ENCODE data around the gene RTN1.

RTN1 gene

GRCh38 chr14:59918824-59919569 lies 48.4 kb upstream of the RTN1 start:
- Histone ChIP-seq H3K27ac (ENCODE audit: low read length) (no peak overlapping the region), H2AFZ (ENCODE audit: low read depth, low read length) (no peak overlapping the region), H3K27me3 (ENCODE audit: low read depth, low read length) (no peaks in the 10 kb centered on the region; the same call in 1 of the 2 replicates), H3K79me2 (ENCODE audit: low read length) (no peaks in the 10 kb centered on the region), H4K20me1 (ENCODE audit: insufficient read depth, low read length) (no peaks in the 10 kb centered on the region), H3K36me3 (replicated peaks; ENCODE audit: low read depth, low read length) (no peaks in the 10 kb centered on the region), H3K4me1 (ENCODE audit: low read length) (no peaks in the 10 kb centered on the region), H3K9ac (ENCODE audit: low read length) (0 out of 2 replicates have a peak overlapping the region, but pooled peaks have one; percentile 21), H3K4me3 (ENCODE audit: low read length) (peak overlapping the region; percentile 69), H3K9me3 (ENCODE audit: insufficient read depth, low read length) (no peaks in the 10 kb centered on the region), H3K4me2 (ENCODE audit: low read length) (peak overlapping the region; percentile 60)
- TF ChIP-seq EZH2phosphoT487 (IDR thresholded peaks at IDR 0.05; ENCODE audit: low read depth) (no peak), CTCF (IDR thresholded peaks at IDR 0.05; ENCODE audit: low read depth, low read length) (peak; percentile 62)

GRCh38 chr14:59913187-59913586 lies 42.6 kb upstream of the RTN1 start:
- H4K20me1 ChIP-seq (ENCODE audit: insufficient read depth, low read length) = no peaks in the 10 kb centered on the region
- no peak overlapping the region for H2AFZ ChIP-seq (ENCODE audit: low read depth, low read length)
- no peak overlapping the region for H3K27ac ChIP-seq (ENCODE audit: low read length)
- no peaks in the 10 kb centered on the region for H3K9me3 ChIP-seq (ENCODE audit: insufficient read depth, low read length)
- H3K27me3 ChIP-seq (ENCODE audit: low read depth, low read length) = no peaks in the 10 kb centered on the region; the same call in 1 of the 2 replicates
- H3K4me3 ChIP-seq (ENCODE audit: low read length) = no peak overlapping the region
- H3K9ac ChIP-seq (ENCODE audit: low read length) = no peak overlapping the region
- no peaks in the 10 kb centered on the region for H3K4me1 ChIP-seq (ENCODE audit: low read length)
- H3K79me2 ChIP-seq (ENCODE audit: low read length) = no peaks in the 10 kb centered on the region
- no peak overlapping the region for H3K4me2 ChIP-seq (ENCODE audit: low read length)
- no peaks in the 10 kb centered on the region for H3K36me3 ChIP-seq (replicated peaks; ENCODE audit: low read depth, low read length)
- no peak for TF ChIP-seq CTCF (IDR thresholded peaks at IDR 0.05; ENCODE audit: low read depth, low read length)
- no peak for TF ChIP-seq EZH2phosphoT487 (IDR thresholded peaks at IDR 0.05; ENCODE audit: low read depth)

- Histone ChIP-seq H2AFZ (ENCODE audit: low read depth, low read length) (no peak overlapping the region), H3K4me1 (ENCODE audit: low read length) (no peaks in the 10 kb centered on the region), H3K79me2 (ENCODE audit: low read length) (no peaks in the 10 kb centered on the region), H3K4me3 (ENCODE audit: low read length) (no peak overlapping the region), H3K27ac (ENCODE audit: low read length) (no peak overlapping the region), H4K20me1 (ENCODE audit: insufficient read depth, low read length) (no peaks in the 10 kb centered on the region), H3K36me3 (replicated peaks; ENCODE audit: low read depth, low read length) (no peaks in the 10 kb centered on the region), H3K9me3 (ENCODE audit: insufficient read depth, low read length) (no peaks in the 10 kb centered on the region), H3K4me2 (ENCODE audit: low read length) (no peak overlapping the region), H3K27me3 (ENCODE audit: low read depth, low read length) (no peaks in the 10 kb centered on the region; the same call in 1 of the 2 replicates), H3K9ac (ENCODE audit: low read length) (no peak overlapping the region)
- no peak for TF ChIP-seq CTCF (IDR thresholded peaks at IDR 0.05; ENCODE audit: low read depth, low read length)
- no peak for TF ChIP-seq EZH2phosphoT487 (IDR thresholded peaks at IDR 0.05; ENCODE audit: low read depth)
Observed at GRCh38 chr14:59912443-59912842, 41.9 kb upstream of the RTN1 start.

GRCh38 chr14:59905188-59905587 lies 34.6 kb upstream of the RTN1 start:
- peak overlapping the region; percentile 20; the same call in 1 of the 2 replicates for H2AFZ ChIP-seq (ENCODE audit: low read depth, low read length)
- H3K79me2 ChIP-seq (ENCODE audit: low read length) = no peaks in the 10 kb centered on the region
- no peak overlapping the region for H3K27ac ChIP-seq (ENCODE audit: low read length)
- no peak overlapping the region for H3K9ac ChIP-seq (ENCODE audit: low read length)
- H3K36me3 ChIP-seq (replicated peaks; ENCODE audit: low read depth, low read length) = no peaks in the 10 kb centered on the region
- 0 out of 2 replicates have a peak overlapping the region, but pooled peaks have one; percentile 1 for H3K4me2 ChIP-seq (ENCODE audit: low read length)
- H3K4me1 ChIP-seq (ENCODE audit: low read length) = peaks cover 10% of the 10 kb centered on the region
- no peaks in the 10 kb centered on the region for H3K27me3 ChIP-seq (ENCODE audit: low read depth, low read length)
- TF ChIP-seq EZH2phosphoT487 (IDR thresholded peaks at IDR 0.05; ENCODE audit: low read depth) = no peak
- TF ChIP-seq CTCF (IDR thresholded peaks at IDR 0.05; ENCODE audit: low read depth, low read length) = no peak
- H3K9me3 ChIP-seq (ENCODE audit: insufficient read depth, low read length) = 0 out of 2 replicates have a peak, but pooled peaks cover 3% of the 10 kb centered on the region
- no peak overlapping the region for H3K4me3 ChIP-seq (ENCODE audit: low read length)
- no peaks in the 10 kb centered on the region for H4K20me1 ChIP-seq (ENCODE audit: insufficient read depth, low read length)

All from OCI-LY3 (cell line).